Stimulated activated CD4-positive, alpha-beta T cell treated with anti-CD3 and anti-CD28 coated beads, Interleukin-12 subunit alpha, Interleukin-12 subunit beta, amount 100 ng/mL, for 4 hours (primary cell): ENCODE results near the gene CMTM7.
"Not testable (repeated sequence)": the region's sequence is repeated elsewhere in the genome, so short reads cannot be mapped to it uniquely, and the experiment has no call there.

ENCODE experiments used
- DNase-seq: peaks from one replicate; pipeline ENCODE4 v3.0.0-alpha.2; 2020

CMTM7 gene

DNA sequence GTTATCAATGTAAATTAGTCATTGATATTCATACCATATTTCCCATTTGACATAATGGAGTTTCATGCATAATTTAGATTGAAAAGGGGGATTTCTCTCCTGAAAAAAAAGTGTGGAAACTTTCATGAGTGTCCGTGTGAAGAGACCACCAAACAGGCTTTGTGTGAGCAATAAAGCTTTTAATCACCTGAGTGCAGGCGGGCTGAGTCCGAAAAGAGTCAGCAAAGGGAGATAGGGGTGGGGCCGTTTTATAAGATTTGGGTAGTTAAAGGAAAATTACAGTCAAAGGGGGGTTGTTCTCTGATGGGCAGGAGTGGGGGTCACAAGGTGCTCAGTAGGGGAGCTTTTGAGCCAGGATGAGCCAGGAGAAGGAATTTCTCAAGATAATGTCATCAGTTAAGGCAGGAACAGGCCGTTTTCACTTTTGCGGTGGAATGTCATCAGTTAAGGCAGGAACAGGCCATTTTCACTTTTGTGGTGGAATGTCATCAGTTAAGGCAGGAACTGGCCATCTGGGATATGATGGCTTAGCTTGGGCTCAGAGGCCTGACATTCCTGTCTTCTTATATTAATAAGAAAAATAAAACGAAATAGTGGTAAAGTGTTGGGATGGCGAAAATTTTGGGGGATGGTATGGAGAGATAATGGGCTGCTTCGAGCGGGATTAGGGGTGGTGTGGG lies 69.3 kb downstream of the CMTM7 start:
- DNase-seq: not testable (repeated sequence)

DNA sequence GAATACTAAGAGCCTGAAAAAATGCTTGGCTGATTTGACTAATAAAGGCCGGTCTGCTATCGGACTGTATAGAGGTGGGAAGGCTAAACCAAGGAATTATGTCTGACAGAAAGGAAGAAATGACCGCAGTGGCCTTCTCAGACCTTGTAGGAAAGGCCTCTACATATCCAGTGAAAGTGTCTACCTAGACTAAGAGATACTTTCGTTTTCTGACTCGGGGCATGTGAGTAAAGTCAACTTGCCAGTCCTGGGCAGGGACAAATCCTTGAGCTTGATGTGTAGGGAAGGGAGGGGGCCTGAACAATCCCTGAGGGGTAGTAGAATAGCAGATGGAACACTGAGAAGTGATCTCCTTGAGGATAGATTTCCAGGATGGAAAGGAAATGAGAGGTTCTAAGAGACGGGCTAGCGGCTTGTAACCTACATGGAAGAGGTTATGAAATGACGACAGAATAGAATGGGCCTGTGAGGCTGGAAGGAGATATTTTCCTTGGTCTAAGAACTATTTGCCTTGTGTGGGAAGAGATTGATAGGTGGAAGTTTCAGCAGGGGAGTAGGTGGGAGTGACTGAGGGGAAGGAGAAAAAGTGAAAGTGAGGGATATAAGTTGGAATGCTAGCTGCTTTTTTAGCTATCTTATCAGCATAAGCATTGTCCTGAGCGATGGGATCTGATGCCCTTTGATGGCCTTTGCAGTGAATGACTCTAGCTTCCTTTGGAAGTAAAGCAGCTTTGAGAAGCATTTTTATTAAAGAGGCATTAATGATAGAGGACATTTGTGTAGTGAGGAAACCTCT lies 70.7 kb downstream of the CMTM7 start:
- DNase-seq: not testable (repeated sequence)

DNA sequence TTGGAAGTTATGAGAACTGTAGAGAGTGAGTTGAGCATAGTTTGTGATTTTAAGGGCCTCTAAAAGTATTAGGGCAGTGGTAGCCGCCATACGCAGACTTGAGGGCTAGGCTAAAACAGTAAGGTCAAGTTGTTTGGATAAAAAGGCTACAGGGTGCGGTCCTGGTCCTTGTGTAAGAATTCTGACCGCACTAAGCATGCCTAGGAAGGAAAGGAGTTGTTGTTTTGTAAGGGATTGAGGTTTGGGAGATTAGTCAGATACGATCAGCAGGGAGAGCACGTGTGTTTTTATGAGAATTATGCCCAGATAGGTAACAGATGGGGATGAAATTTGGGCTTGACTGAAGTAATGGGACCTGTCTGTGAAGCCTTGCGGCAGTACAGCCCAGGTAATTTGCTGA lies 71.8 kb downstream of the CMTM7 start:
- not testable (repeated sequence) for DNase-seq

DNA sequence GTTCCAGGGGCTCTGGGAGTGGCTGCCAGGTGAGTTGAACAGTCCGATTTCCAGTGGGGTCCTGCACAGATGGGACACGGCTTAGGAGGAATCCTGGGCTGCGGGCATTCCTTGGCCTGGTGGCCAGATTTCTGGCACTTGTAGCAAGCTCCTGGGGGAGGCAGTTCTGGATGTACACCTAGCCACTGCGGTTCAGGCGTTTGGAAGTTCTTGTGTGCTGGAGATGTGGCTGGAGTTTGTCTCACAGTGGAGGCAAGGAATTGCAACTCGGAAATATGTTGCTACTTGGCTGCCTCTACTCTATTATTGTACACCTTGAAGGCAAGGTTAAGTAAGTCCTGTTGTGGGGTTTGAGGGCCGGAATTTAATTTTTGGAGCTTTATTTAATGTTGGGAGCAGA lies 73.1 kb downstream of the CMTM7 start:
- not testable (repeated sequence) for DNase-seq

DNA sequence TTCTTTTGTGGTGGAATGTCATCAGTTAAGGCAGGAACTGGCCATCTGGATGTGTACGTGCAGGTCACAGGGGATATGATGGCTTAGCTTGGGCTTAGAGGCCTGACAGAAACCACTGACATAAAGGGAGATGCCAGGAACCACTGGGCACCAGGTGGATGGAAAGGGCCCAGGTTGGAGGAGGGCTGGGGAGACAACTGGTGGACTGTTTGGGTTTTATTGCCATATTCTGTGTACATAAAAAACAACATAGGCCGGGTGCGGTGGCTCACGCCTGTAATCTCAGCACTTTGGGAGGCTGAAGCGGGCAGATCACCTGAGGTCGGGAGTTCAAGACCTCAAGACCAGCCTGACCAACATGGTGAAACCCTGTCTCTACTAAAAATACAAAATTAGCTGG lies 75.2 kb downstream of the CMTM7 start:
- DNase-seq: not testable (repeated sequence)

DNA sequence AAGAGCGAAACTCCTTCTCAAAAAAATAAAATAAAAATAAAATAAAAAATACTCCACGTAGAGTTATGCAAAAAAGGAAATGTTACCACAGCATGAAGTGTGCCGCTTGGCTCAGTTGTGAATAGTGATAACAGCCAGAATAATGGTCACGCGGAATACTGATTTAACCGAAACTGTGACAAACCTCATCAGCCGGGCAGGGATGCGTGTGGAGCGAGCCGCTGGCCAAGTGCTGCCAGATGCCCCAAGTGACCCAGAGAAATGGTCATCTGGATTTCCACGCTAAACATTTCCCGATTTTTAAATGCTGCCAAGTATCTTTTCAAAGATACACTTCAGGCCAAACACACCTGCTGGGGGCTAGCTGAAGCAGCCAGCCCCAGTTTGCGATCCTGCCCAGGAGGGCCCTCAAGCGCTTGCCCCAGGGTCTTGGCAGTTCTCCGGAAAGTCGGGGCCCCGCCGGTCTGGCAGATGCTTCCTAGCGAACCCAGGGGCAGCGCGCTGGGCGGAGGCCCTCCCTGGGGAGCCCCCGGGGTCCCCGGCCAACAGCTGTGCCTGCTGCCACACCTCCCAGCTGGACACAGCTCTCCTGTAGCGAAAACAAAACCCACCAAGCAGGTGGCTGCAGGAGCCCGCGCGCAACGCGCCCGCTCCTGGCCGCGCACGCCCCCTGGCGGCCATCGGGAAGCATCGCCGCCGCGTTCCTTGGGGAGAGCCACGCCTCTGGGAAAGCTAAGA lies 75.8 kb downstream of the CMTM7 start:
- peak; percentile 76 for DNase-seq

DNA sequence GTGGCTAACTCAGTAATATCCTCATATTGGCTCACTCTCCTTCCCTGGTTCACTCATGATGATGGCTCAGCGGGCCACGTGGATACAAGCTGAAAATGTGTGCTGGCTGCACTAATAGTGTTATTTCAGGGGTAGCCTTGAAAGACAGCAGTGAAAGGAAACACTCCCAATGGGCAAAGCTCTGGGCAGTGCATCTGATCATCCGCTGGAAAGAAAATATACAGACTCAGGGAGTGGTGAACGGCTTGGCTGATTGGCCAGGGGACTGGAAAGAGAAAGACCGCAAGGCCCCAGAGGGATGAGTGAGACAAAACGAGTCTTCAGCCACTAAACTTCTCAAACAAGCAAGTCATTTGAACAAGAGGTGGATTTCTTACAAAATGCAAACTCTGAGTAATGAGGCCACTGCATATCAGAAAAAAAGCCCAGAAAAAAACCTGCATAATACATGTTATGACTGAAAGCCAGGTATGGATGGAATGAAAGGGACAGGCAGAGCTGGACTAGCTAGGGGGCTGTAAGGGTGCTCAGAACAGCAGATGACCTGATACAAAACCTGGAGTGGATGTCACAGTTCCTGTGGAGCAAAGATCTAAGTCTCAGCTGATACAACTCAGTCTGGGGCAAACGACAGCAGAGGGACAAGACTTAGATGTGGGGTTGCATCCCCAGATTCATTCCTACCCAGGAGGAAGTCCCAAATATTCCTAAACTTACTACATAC lies 77.7 kb downstream of the CMTM7 start:
- no peak for DNase-seq

DNA sequence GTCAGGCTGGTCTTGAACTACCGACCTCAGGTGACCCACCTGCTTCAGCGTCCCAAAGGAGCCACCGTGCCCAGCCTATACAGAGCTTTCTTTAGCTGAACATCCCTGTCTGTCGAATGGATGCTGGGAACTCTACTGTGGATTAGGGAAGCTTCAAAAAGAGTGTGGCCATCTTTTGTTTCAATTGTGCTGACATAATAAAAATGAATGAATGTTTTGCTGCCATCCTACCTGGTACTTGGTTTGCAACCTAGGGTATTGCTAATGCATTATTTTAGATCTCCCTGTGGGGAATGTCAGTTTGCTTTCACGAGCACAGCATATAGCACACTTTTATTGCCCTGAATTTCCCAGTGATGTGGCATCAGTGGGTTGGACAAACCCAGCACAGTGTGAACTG lies 78.7 kb downstream of the CMTM7 start:
- DNase-seq: no peak

DNA sequence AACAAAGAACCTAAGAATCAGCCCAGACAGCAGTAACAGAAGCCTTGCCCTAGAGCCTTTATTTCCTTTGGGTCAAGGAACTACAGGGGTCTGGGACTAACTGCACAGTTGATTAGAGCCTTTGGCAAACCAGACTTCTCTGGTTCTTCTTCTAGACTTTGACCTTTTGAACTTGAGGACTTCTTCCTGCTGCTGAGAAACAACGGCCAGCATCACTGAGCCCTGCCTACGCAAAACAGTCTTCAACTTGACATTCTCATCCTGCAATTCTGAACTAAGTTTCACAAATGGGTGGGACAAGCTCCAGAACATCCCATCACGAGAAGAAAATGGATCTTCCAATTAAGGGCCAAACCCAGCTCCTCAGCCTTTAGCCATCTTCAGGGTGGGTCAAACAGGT lies 79.6 kb downstream of the CMTM7 start:
- DNase-seq: no peak

DNA sequence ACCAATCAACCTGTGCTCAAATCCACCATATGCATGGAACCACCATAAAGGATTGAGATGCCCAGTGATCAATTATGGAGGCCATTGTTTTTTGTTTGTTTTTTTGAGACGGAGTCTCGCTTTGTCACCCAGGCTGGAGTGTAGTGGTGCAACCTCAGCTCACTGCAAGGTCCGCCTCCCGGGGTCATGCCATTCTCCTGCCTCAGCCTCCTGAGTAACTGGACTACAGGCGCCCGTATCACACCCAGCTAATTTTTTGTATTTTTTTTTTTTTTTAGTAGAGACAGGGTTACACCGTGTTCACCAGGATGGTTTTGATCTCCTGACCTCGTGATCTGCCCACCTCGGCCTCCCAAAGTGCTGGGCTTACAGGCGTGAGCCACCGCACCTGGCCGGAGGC lies 80.5 kb downstream of the CMTM7 start:
- not testable (repeated sequence) for DNase-seq

DNA sequence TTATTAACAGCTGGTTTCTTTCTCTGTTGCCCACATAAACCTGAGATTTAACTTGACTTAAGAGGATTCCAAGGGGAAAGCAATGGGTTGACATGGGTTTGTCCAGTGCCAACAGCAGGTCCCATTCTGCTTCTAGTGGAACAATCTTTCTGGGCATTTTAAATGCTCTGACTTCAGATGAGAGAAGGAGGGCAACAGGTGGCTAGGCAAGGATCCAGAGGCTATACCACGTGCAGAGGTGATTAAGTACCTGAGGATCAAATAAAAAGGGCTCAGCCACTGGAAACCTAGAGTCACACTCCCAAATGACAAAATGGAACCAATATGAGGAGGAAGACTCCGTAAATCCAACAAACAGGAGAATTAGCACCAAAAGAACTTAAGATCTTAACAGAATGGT lies 82.5 kb downstream of the CMTM7 start:
- DNase-seq: no peak

DNA sequence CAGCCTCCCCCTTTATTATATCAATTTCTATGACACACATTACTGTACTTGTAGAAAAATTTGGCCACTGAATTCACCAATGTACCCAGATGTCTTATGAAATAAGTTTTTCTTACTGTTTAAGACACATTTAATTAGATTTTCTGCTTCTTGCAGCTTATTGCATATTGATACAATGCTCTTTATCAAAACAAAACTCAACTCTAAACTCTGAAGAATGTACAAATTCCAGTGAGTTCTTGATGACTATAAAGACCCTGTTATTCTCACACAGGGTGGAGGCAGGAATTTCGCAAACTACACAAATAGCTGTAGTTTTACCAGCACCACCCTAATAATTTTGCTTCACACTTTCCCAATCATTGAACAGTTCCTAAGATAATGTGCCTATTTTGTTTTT lies 89.0 kb downstream of the CMTM7 start:
- DNase-seq: no peak

DNA sequence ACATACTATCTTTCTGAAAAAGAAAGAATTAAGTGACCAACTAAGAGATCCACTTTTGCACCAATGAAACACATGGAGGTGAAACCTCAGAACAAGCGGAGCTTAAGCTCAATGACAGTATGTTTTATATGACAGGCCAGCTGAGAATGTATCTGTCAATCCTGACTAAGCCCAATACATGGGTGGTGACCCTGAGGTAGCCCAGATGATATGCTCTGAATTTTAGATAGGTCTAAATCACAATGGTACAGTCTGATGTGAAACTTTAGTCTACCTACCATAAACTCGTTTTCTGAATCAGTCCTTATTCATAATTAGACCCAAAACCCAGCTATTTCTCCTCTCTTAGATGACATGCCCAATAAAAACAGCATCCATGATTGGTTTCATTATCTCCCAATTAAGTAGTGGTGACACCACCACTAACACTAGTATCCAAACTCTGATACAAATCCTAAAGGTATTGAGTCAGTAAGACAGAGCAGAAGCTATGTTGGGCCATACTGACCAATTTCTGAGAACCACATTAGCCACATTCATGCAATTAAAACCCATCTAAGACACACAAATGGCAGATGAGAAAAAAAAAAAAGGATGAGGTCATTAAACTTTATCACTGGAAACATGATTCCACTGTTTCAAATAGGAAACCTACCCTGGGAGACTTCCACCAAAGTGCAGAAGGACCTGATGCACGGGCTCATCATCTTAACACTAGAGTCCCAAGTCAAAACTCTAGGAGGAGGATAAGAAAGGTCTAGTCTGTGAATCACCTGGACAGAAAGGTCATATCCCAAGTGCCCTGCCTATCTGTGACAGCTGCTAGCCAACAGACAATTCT lies 90.4 kb downstream of the CMTM7 start:
- DNase-seq: no peak

DNA sequence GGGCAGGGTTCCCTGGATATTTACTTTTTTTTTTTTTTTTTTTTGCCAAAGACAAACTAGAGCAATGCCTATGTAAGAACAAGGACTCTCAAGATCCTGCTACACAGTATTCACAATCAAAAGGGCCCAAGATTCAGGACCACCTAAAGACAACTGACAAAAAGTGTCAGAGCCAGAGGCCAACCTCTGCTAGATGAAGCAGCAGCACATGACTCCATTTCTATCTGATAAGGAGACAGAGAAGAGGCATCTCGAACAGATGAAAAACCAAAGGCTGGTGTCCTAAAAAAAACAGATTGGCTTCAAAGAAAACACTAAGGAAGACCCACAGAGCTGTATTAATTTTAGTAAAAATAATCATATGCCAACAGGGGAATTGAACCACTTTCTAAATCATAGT lies 91.0 kb downstream of the CMTM7 start:
- no peak for DNase-seq

DNA sequence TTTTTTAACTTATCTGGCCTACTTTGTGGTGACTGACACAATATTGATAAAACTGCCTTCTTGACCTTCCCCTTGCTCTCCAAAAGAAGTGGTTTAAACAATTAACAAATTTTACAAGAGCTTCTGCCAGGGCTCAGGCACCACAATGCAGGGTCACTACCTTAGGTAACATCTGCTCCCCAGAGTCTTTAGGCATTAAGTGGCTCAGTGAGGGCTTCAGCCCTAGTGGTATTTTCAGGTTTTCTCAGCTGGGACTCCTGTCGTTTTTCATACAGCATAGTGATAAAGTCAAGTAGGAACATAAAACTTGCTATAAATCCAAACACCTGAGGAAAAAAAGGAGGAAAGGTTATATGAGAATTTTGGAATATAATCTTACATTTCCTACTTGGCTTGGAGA lies 92.1 kb downstream of the CMTM7 start:
- no peak for DNase-seq

DNA sequence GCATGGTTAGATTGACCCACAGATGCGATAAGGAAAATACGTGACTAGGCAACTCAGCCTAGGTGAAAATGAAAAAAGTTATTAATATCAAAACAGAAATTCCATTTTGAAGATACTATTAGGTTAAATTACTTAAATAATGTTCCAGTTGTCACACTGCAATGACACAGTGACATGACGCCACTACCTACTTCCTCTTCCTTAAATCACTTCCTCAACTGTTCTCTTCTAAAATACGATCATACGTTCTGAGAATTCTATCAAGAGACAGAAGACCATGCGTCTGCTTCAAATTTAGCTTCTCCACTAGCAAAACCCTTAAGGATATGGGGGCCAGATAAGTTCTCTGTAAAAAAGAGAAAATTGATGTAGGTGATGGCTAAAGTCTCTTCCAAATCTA lies 92.8 kb downstream of the CMTM7 start:
- no peak for DNase-seq

DNA sequence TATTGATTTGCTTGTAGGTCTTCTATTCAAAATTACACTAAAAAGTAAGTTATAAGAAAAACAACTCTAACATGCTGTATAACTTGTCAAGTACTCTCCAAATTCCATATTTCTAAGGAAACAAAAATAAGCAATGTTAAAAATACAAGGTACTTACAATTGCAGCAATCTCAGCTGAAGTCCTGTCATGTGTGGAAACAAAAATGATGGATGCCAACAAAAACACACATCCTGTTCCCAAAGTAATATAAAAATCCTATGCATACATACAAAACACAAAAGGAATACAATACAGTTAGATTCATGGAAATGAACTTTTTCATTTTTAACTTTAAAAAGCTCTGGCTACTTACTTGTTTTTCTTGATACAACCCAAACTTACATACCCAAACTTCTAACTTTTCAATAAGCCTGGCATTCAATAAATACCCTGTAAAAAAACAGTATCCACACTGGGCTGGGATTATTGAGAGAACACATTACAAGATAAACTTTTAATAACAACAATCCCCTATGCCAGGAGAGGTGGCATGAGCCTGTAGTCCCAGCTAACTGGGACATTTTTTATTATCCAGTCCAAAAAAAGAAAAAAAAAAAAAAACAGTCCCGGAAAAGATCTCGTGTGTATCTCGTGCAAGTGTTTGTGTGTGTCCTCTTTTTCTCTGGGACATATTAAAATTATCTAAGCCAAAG lies 96.3 kb downstream of the CMTM7 start:
- DNase-seq: no peak

DNA sequence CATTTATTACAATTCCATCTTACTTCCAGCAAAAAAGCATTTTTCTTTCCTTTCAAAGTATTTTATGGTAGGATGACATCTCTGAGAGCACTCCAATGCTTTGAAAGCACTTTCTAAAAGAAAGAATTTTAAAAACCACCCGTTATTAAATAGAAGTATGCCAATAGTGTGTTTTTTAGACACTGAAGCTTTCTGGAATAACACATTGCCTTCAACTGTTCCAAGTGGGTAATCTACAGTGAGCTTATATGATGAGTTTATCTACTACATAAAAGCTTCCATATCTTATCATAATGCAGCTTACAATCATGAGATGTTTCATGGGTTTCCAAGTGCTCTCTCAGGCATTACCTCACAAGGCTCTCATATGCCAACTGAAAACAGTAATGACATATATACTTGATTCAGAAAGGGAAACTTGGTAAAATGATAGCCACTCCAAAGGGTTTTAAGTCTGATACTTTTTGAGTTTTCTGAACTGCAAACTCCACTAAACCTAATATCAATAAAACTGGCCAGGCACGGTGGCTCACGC lies 96.9 kb downstream of the CMTM7 start:
- DNase-seq: no peak

DNA sequence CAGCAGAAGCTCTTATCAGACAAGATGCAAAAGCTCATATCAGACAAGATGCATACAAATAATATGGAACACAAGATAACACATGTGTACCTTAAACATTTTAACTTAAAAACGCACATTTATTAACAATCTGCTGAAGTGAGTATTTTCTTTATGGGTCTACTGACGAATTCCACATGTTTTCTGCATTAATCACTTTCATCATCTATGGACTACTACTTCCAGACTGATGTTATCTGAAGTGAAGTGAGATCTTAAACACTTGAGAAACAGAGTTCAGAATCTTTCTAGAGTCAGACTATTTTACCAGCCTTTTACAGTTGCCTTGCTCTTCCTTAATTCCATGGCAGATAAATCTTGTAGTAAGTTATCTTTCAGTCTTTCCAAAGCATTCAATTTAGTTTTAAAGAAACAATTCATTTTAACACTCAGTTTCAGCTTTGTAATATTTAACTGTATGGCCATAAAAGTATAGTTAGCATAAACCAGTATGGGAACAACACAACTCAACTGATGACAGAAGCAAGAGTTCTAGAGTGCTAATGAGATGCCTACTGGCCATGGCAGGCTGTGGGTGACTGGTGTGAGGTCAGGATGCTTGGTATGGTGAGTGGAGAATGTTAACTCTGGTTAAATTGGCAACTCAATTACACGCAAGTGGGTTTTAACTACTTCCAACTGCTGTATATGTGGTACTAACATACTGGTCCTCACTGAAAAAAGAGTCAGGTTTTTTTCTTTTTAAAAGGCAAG lies 101.2 kb downstream of the CMTM7 start:
- no peak for DNase-seq
